HepG2 (cell line): ENCODE results near the gene CNDP1. TPM values are rescaled to one million over a fixed set of nuclear protein-coding genes. Genes with fewer than 3 reads are reported as not detected.

Experiments used
- ATAC-seq: fragments of 200-7000 bp; cut with Tn5 transposase; 3 replicates; pipeline ENCODE4 v1.9.1; 2020; ENCODE audit warnings: mild to moderate bottlenecking, moderate library complexity
- BruUV-seq: library from RNA; stranded (reverse); fragments of 400-500 nt; replicated peaks from 2 replicates; lab custom pipeline; 2021; lab: Mats Ljungman, UMichigan
- CTCF ChIA-PET: fragments of 300-600 bp; formaldehyde crosslinking; extraction: SDS; loops from one replicate; lab custom pipeline; 2021; ENCODE audit warnings: low total read pairs, inconsistent platforms, low intra/inter-chr PET ratio; lab: Yijun Ruan, JAX
- POLR2A ChIA-PET: fragments of 350-600 bp; sonication (Branson Sonifier 250); formaldehyde crosslinking; loops from one replicate; lab custom pipeline; 2020; ENCODE audit warnings: antibody characterized with exemption, inconsistent platforms; lab: Yijun Ruan, JAX
- DNase-seq: peaks from one replicate; pipeline ENCODE4 v3.0.0-alpha.2; 2015; ENCODE audit warnings: low spot score
- FAIRE-seq: peaks from 3 replicates; lab custom pipeline; 2011; peaks lifted over from hg19 to GRCh38; lab: Jason Lieb, UNC
- H2AFZ ChIP-seq: one replicate; pipeline ENCODE4 v1.6.1; 2011; ENCODE audit warnings: low read length, inconsistent platforms
- H3K27ac ChIP-seq: fragments of 300-600 bp; 3 replicates; pipeline ENCODE4 v1.8.0; 2011; ENCODE audit warnings: mixed run types, mild to moderate bottlenecking, mixed read lengths, low read length, inconsistent platforms; ENCODE audit not compliant: insufficient read depth; ENCODE audit errors: extremely low read length
- H3K27me3 ChIP-seq, 2 experiments: fragments of 200-600 bp in 1 of 2; 2 replicates in 1 of 2; 3 replicates in 1 of 2; pipeline versions ENCODE4 v1.6.0 to v1.8.0; 2011; ENCODE audit warnings: low read length in 2 of 2, mild to moderate bottlenecking in 2 of 2, moderate library complexity in 2 of 2, inconsistent platforms in 1 of 2; ENCODE audit not compliant: insufficient read depth in 2 of 2, control insufficient read depth in 1 of 2
- H3K36me3 ChIP-seq, 2 experiments: fragments of 200-600 bp in 1 of 2; replicated peaks in 1 of 2; 2 replicates in 1 of 2; 3 replicates in 1 of 2; pipeline versions ENCODE4 v1.5.1 to v1.8.0; 2011; ENCODE audit warnings: low read length in 2 of 2, inconsistent platforms in 1 of 2; ENCODE audit not compliant: insufficient read depth in 2 of 2, control insufficient read depth in 1 of 2
- H3K4me1 ChIP-seq: 2 replicates; pipeline ENCODE4 v1.5.1; 2012; ENCODE audit warnings: low read length, inconsistent platforms; ENCODE audit not compliant: insufficient read depth
- H3K4me2 ChIP-seq: 2 replicates; pipeline ENCODE4 v1.6.0; 2011; ENCODE audit warnings: low read depth, low read length, inconsistent platforms
- H3K4me3 ChIP-seq, 3 experiments: fragments of 200-600 bp in 1 of 3; sonication (generic), shearing (Covaris generic) in 1 of 3; replicated peaks in 1 of 3; 2 replicates each; pipeline ENCODE4 v1.5.1; 2011 to 2016; ENCODE audit warnings: low read length in 3 of 3, inconsistent platforms in 2 of 3, low read depth in 2 of 3, mild to moderate bottlenecking in 2 of 3, control low read depth in 1 of 3, mixed read lengths in 1 of 3; ENCODE audit not compliant: insufficient read depth in 1 of 3
- H3K79me2 ChIP-seq: one replicate; pipeline ENCODE4 v1.6.1; 2011; ENCODE audit warnings: low read length, inconsistent platforms; ENCODE audit not compliant: insufficient read depth
- H3K9ac ChIP-seq: 2 replicates; pipeline ENCODE4 v1.6.0; 2011; ENCODE audit warnings: mild to moderate bottlenecking, low read depth, low read length, inconsistent platforms; ENCODE audit not compliant: insufficient read depth
- H3K9me3 ChIP-seq: 2 replicates; pipeline ENCODE4 v1.5.1; 2012; ENCODE audit warnings: mild to moderate bottlenecking, low read length
- H4K20me1 ChIP-seq: 2 replicates; pipeline ENCODE4 v1.6.0; 2011; ENCODE audit warnings: inconsistent platforms, mild to moderate bottlenecking, low read length, moderate library complexity; ENCODE audit not compliant: insufficient read depth
- MIER2 ChIP-seq: IDR thresholded peaks from 2 replicates; pipeline ENCODE4 v1.6.1; 2016; ENCODE audit warnings: missing biosample characterization, missing genetic modification reagents
- RORA ChIP-seq: sonication (generic); formaldehyde crosslinking; IDR thresholded peaks from 2 replicates; pipeline ENCODE4 v1.5.0; 2020; ENCODE audit warnings: mild to moderate bottlenecking, missing genetic modification reagents, moderate library complexity
- THYN1 ChIP-seq: sonication (generic); formaldehyde crosslinking; IDR thresholded peaks from 2 replicates; pipeline ENCODE4 v1.8.1; 2023; ENCODE audit warnings: low read depth, mild to moderate bottlenecking, moderate library complexity, missing genetic modification reagents, borderline replicate concordance
- ZFYVE20 ChIP-seq: sonication (generic); formaldehyde crosslinking; IDR thresholded peaks from 2 replicates; pipeline ENCODE4 v1.8.0; 2023; ENCODE audit warnings: low read depth, mild to moderate bottlenecking, moderate library complexity, missing genetic modification reagents, borderline replicate concordance
- ZNF460 ChIP-seq: sonication (generic); formaldehyde crosslinking; IDR thresholded peaks from 2 replicates; pipeline ENCODE4 v1.5.1; 2020; ENCODE audit warnings: missing genetic modification reagents, mild to moderate bottlenecking, borderline replicate concordance
- WGBS: methylation state at CpG from one replicate; pipeline ENCODE4 v1.1.6; 2017; ENCODE audit warnings: low lambda C conversion rate; 5-methylcytosine and 5-hydroxymethylcytosine counted together
- in situ Hi-C: cut with HindIII; loops from 2 replicates; pipeline ENCODE4 v1.10.0; 2017; ENCODE audit warnings: low pct_unique_long_range_greater_than_20kb; ENCODE audit not compliant: extremely low pct_ligation_motif_present
- intact Hi-C: fragments of 100-400 bp; cut with micrococcal nuclease; formaldehyde crosslinking; loops from one replicate; pipeline ENCODE4 v1.10.0; 2022; ENCODE audit not compliant: unreplicated experiment
- polyA plus RNA-seq, 8 experiments: library from polyadenylated mRNA; depleted of rRNA in 3 of 8; stranded (reverse) in 7 of 8; unstranded in 1 of 8; fragments of >200 nt; fragmentation: Illumina TruSeq in 4 of 8; extraction: Trizol in 4 of 8; gene quantifications; 2 replicates each; pipeline versions ENCODE4 v1.2.1 to v1.2.3, GENCODE V29; 2011 to 2016; ENCODE audit warnings: low read depth in 4 of 8, missing spikeins in 1 of 8, mixed read lengths in 1 of 8; ENCODE audit not compliant: insufficient read depth in 1 of 8
- total RNA-seq, 5 experiments: library from RNA; depleted of rRNA; stranded (reverse); fragments of >200 nt; fragmentation: Illumina TruSeq; extraction: Trizol; gene quantifications; 2 replicates each; pipeline ENCODE4 v1.2.3, GENCODE V29; 2016; ENCODE audit warnings: low read depth in 1 of 5
- TF ChIP-seq, protein P1 (sequence below), 2 experiments: sonication (generic) in 1 of 2; formaldehyde crosslinking in 1 of 2; IDR thresholded peaks; 2 replicates each; pipeline versions ENCODE4 v1.5.1 to v1.6.1; 2011 to 2020; ENCODE audit warnings: borderline replicate concordance in 1 of 2, low read depth in 1 of 2, low read length in 1 of 2, mild to moderate bottlenecking in 1 of 2, missing genetic modification reagents in 1 of 2, moderate library complexity in 1 of 2

CNDP1 gene
- total and polyA plus RNA-seq, 2 of the 13 experiments (the other 11 are each of a cell fraction or from before 2014, with no cell fraction given), result 0.01 TPM; not detected in 1

DNA sequence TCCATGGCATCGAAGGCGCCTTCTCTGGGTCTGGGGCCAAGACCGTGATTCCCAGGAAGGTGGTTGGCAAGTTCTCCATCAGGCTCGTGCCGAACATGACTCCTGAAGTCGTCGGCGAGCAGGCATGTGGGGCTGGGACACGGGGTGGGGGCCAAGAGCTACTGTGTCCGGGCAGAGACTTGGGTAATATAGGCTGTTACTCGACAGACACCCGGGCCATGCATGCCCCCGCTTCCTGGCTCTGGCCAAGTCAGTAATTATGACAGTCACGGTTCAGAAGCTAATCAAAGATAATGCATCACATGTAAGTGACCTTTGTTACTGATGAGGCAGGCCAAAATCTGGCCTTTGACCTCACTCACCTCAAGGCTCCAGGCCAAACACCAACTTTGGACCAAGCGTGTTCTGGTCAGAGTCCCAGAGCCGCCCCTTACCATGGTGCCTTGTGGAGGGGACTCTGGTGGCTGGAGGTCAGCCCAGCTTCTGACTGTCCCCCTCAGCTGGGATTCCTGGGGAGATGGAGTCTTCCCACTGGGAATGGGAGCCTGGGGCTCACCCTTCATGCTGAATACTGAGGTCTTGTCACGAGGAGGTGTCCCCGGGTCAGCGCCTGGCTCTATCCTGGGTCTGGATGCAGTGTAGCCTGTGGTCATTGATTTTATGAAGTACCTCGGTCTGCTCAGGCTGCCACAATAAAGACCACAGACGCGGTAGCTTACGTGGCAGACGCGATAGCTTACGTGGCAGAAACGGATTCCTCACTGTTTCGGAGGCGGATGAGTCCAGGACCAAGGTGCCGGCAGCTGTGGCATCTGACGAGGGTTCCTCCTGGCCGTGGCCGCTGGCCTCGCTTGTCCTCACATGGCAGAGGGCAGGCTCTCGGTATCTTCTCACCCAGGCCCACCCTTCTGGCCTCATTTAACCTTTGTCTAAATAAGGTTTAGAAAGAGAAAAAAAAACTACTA, 17.7 kb upstream of the CNDP1 start:
- Histone ChIP-seq H3K4me3 (no peak overlapping the region), H3K4me2 (no peak overlapping the region), H3K9me3 (no peaks in the 10 kb centered on the region), H3K4me1 (no peaks in the 10 kb centered on the region), H3K36me3 (peaks cover 31 to 88% of the 10 kb centered on the region in 2 experiments), H3K27ac (no peak overlapping the region), H4K20me1 (no peaks in the 10 kb centered on the region), H3K9ac (no peak overlapping the region), H3K27me3 (no peaks in the 10 kb centered on the region), H2AFZ (no peak overlapping the region), H3K79me2 (no peaks in the 10 kb centered on the region)
- 98% methylated on average over 30 of the region's 35 CpGs for WGBS
- TF ChIP-seq THYN1 (CRISPR knock-in tag) (no peak), RORA (CRISPR knock-in tag) (no peak), MIER2 (CRISPR knock-in tag) (no peak), ZFYVE20 (no peak), ZNF460 (CRISPR knock-in tag) (no peak)
- TF ChIP-seq, protein P1, sequence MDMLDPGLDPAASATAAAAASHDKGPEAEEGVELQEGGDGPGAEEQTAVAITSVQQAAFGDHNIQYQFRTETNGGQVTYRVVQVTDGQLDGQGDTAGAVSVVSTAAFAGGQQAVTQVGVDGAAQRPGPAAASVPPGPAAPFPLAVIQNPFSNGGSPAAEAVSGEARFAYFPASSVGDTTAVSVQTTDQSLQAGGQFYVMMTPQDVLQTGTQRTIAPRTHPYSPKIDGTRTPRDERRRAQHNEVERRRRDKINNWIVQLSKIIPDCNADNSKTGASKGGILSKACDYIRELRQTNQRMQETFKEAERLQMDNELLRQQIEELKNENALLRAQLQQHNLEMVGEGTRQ (IDR thresholded peaks at IDR 0.05; ENCODE audit: low read depth, low read length), result no peak
- TF ChIP-seq, protein P1 (CRISPR knock-in tag; IDR thresholded peaks at IDR 0.05; ENCODE audit: borderline replicate concordance), result no peak
- no peak for FAIRE-seq
- no peak for DNase-seq
- ChIA-PET CTCF (no interaction called here), POLR2A (interaction anchor here (1.7 kb wide), 1 partner anchor 20 kb away, joined by 5 read pairs; the partner anchor contains the start of gene CNDP2)
- no peak; the same call in 2 of the 3 replicates for ATAC-seq
- BruUV-seq, result no TSS peak
- in situ Hi-C loops (no loop called here), intact Hi-C loops (no loop called here)
